IMR-90 (cell line): ENCODE measurements around the gene NEGR1. TPM values are rescaled to one million over a fixed set of nuclear protein-coding genes. Genes with fewer than 3 reads are reported as not detected.

Experiments
- ATAC-seq: fragments of 200-7000 bp; cut with Tn5 transposase; 2 replicates; pipeline ENCODE4 v1.9.1; 2020; ENCODE audit warnings: low read depth, mild to moderate bottlenecking, moderate library complexity
- BruUV-seq: library from RNA; stranded (reverse); fragments of 400-500 nt; replicated peaks from 2 replicates; lab custom pipeline; 2021; lab: Mats Ljungman, UMichigan
- CTCF ChIA-PET: fragments of 300-600 bp; formaldehyde crosslinking; extraction: SDS; loops from one replicate; lab custom pipeline; 2021; ENCODE audit warnings: antibody characterized with exemption; lab: Yijun Ruan, JAX
- POLR2A ChIA-PET: fragments of 300-600 bp; sonication (Branson Sonifier 250); formaldehyde crosslinking; loops from one replicate; lab custom pipeline; 2022; ENCODE audit warnings: antibody characterized with exemption; ENCODE audit not compliant: unreplicated experiment; lab: Charles Lee
- DNase-seq: peaks from one replicate; pipeline ENCODE4 v3.0.0; 2013
- H2AFZ ChIP-seq: replicated peaks from 2 replicates; pipeline ENCODE3; 2013; ENCODE audit warnings: low read length, mild to moderate bottlenecking; ENCODE audit not compliant: poor library complexity
- H2AK5ac ChIP-seq: 2 replicates; pipeline ENCODE4 v1.6.1; 2013; ENCODE audit warnings: low read depth, low read length, inconsistent platforms
- H2AK9ac ChIP-seq: replicated peaks from 2 replicates; pipeline ENCODE3; 2013; ENCODE audit warnings: mild to moderate bottlenecking, low read depth, low read length, moderate library complexity; ENCODE audit not compliant: poor library complexity
- H2BK120ac ChIP-seq: 2 replicates; pipeline ENCODE4 v1.6.1; 2013; ENCODE audit warnings: low read depth, low read length, inconsistent platforms
- H2BK15ac ChIP-seq: 3 replicates; pipeline ENCODE4 v1.6.1; 2013; ENCODE audit warnings: low read depth, low read length, inconsistent platforms
- H2BK20ac ChIP-seq: 2 replicates; pipeline ENCODE4 v1.6.1; 2013; ENCODE audit warnings: low read depth, mild to moderate bottlenecking, inconsistent platforms, low read length, moderate library complexity
- H2BK5ac ChIP-seq: 2 replicates; pipeline ENCODE4 v1.6.1; 2013; ENCODE audit warnings: mild to moderate bottlenecking, low read depth, low read length, inconsistent platforms; ENCODE audit not compliant: poor library complexity, severe bottlenecking
- H3K14ac ChIP-seq: replicated peaks from 2 replicates; pipeline ENCODE4 v1.6.1; 2013; ENCODE audit warnings: low read depth, low read length, inconsistent platforms
- H3K18ac ChIP-seq: 2 replicates; pipeline ENCODE4 v1.6.1; 2013; ENCODE audit warnings: low read depth, low read length, control low read depth
- H3K23ac ChIP-seq: 2 replicates; pipeline ENCODE4 v1.6.1; 2013; ENCODE audit warnings: low read depth, low read length, inconsistent platforms
- H3K27ac ChIP-seq: 2 replicates; pipeline ENCODE4 v1.5.1; 2013; ENCODE audit warnings: mild to moderate bottlenecking, control low read depth, low read length; ENCODE audit not compliant: insufficient read depth
- H3K27me3 ChIP-seq: 2 replicates; pipeline ENCODE4 v1.6.1; 2013; ENCODE audit warnings: low read length; ENCODE audit not compliant: control insufficient read depth, insufficient read depth
- H3K36me3 ChIP-seq: 2 replicates; pipeline ENCODE4 v1.6.1; 2013; ENCODE audit warnings: low read length, mixed read lengths; ENCODE audit not compliant: control insufficient read depth, insufficient read depth
- H3K4ac ChIP-seq: 2 replicates; pipeline ENCODE4 v1.6.1; 2013; ENCODE audit warnings: low read depth, low read length, inconsistent platforms
- H3K4me1 ChIP-seq: 2 replicates; pipeline ENCODE4 v1.6.1; 2013; ENCODE audit warnings: low read length, mixed read lengths; ENCODE audit not compliant: control insufficient read depth, insufficient read depth
- H3K4me2 ChIP-seq: 2 replicates; pipeline ENCODE4 v1.6.1; 2013; ENCODE audit warnings: low read depth, mild to moderate bottlenecking, control low read depth, low read length, moderate library complexity
- H3K4me3 ChIP-seq: 2 replicates; pipeline ENCODE4 v1.5.1; 2013; ENCODE audit warnings: low read depth, mild to moderate bottlenecking, control low read depth, low read length, moderate library complexity; ENCODE audit not compliant: insufficient read depth
- H3K56ac ChIP-seq: 2 replicates; pipeline ENCODE4 v1.6.1; 2013; ENCODE audit warnings: low read length, inconsistent platforms; ENCODE audit not compliant: insufficient read depth; ENCODE audit errors: extremely low read depth
- H3K79me1 ChIP-seq, 2 experiments: 2 replicates each; pipeline ENCODE4 v1.6.1; 2013; ENCODE audit warnings: low read length in 2 of 2, inconsistent platforms in 1 of 2, low read depth in 1 of 2
- H3K9ac ChIP-seq: 2 replicates; pipeline ENCODE4 v1.6.1; 2013; ENCODE audit warnings: low read depth, low read length, control low read depth
- H3K9me1 ChIP-seq: 2 replicates; pipeline ENCODE4 v1.6.1; 2013; ENCODE audit warnings: low read length, inconsistent platforms; ENCODE audit not compliant: insufficient read depth
- H3K9me3 ChIP-seq: 2 replicates; pipeline ENCODE4 v1.6.1; 2013; ENCODE audit warnings: low read length; ENCODE audit not compliant: control insufficient read depth, insufficient read depth
- H4K20me1 ChIP-seq: 2 replicates; pipeline ENCODE4 v1.6.1; 2013; ENCODE audit warnings: low read length, inconsistent platforms; ENCODE audit not compliant: insufficient read depth
- H4K5ac ChIP-seq: 2 replicates; pipeline ENCODE4 v1.6.1; 2013; ENCODE audit warnings: mild to moderate bottlenecking, low read depth, low read length, control low read depth
- H4K8ac ChIP-seq, 2 experiments: 2 replicates each; pipeline ENCODE4 v1.6.1; 2013; ENCODE audit warnings: low read depth in 2 of 2, low read length in 2 of 2, control low read depth in 1 of 2, inconsistent platforms in 1 of 2
- H4K91ac ChIP-seq: 2 replicates; pipeline ENCODE4 v1.6.1; 2013; ENCODE audit warnings: low read depth, low read length, inconsistent platforms; ENCODE audit not compliant: insufficient read depth
- CTCF ChIP-seq: conservative IDR thresholded peaks from 2 replicates; pipeline ENCODE4 v1.5.1; 2012; ENCODE audit warnings: mild to moderate bottlenecking, low read depth, low read length, improper control_type of control experiment
- ELK1 ChIP-seq: fragments of 150-350 bp; IDR thresholded peaks from 2 replicates; pipeline ENCODE4 v1.6.1; 2016; ENCODE audit warnings: low read depth, mild to moderate bottlenecking, low read length, moderate library complexity, borderline replicate concordance
- FOS ChIP-seq: fragments of 150-350 bp; IDR thresholded peaks from 2 replicates; pipeline ENCODE4 v1.6.1; 2016; ENCODE audit warnings: low read depth, low read length
- MAFK ChIP-seq: IDR thresholded peaks from 2 replicates; pipeline ENCODE4 v1.6.1; 2012; ENCODE audit warnings: low read depth, low read length, improper control_type of control experiment
- MXI1 ChIP-seq: IDR thresholded peaks from 2 replicates; pipeline ENCODE4 v1.6.1; 2012; ENCODE audit warnings: low read depth, mild to moderate bottlenecking, low read length, moderate library complexity, borderline replicate concordance
- RCOR1 ChIP-seq: IDR thresholded peaks from 2 replicates; pipeline ENCODE4 v1.6.1; 2012; ENCODE audit warnings: mild to moderate bottlenecking, low read length, improper control_type of control experiment; ENCODE audit not compliant: insufficient replicate concordance
- RFX5 ChIP-seq: IDR thresholded peaks from 2 replicates; pipeline ENCODE4 v1.8.0; 2012; ENCODE audit warnings: low read depth, mild to moderate bottlenecking, low read length, moderate library complexity
- WGBS, 2 experiments: methylation state at CpG; one replicate each; pipeline versions ENCODE4 v1.1.5 to v1.1.7; 2013; ENCODE audit warnings: missing lambda C conversion rate in 2 of 2; ENCODE audit not compliant: insufficient read length in 1 of 2; ENCODE audit errors: extremely low coverage in 2 of 2; 5-methylcytosine and 5-hydroxymethylcytosine counted together
- dilution Hi-C: fragments of 300-500 bp; cut with HindIII; formaldehyde crosslinking; loops from one replicate; pipeline ENCODE4 v1.14.3; 2018; ENCODE audit warnings: low sequenced_read_pairs; ENCODE audit not compliant: unreplicated experiment
- in situ Hi-C: fragments of 300-500 bp; cut with MboI; formaldehyde crosslinking; loops from 3 replicates; pipeline ENCODE4 v1.14.3; 2019; ENCODE audit warnings: low sequenced_read_pairs, inconsistent platforms, mixed read lengths
- intact Hi-C: fragments of 100-400 bp; cut with micrococcal nuclease; formaldehyde crosslinking; loops from 2 replicates; pipeline ENCODE4 v1.10.0; 2022
- polyA plus RNA-seq, 3 experiments: library from polyadenylated mRNA; depleted of rRNA; stranded (reverse); fragments of >200 nt; gene quantifications; 2 replicates each; pipeline ENCODE4 v1.2.3, GENCODE V29; 2012; ENCODE audit warnings: low replicate concordance in 1 of 3
- total RNA-seq: library from RNA; depleted of rRNA; stranded (reverse); fragments of >200 nt; gene quantifications from 2 replicates; pipeline ENCODE4 v1.2.3, GENCODE V29; 2012

The NEGR1 gene
- total and polyA plus RNA-seq, 2 of the 4 experiments (the other 2 are of a cell fraction) = 5.1 to 9.1 TPM

- no peak overlapping the region for H3K56ac ChIP-seq
- no peak overlapping the region for H3K27ac ChIP-seq
- in situ Hi-C loops (loop anchor here (25.0 kb wide), 1 partner anchor 1175 kb away; the partner anchor contains the start of gene ZRANB2), intact Hi-C loops (no loop called here), dilution Hi-C loops (no loop called here)
- no CpG with 5 or more reads among the region's 2 CpGs for WGBS, 2 experiments
- no peak overlapping the region for H2AFZ ChIP-seq
- no peak overlapping the region for H2AK9ac ChIP-seq
- no peak overlapping the region for H4K91ac ChIP-seq
- no peak overlapping the region for H4K8ac ChIP-seq
- no peak overlapping the region for H3K4me2 ChIP-seq
- H3K9me3 ChIP-seq = no peaks in the 10 kb centered on the region
- no peak for TF ChIP-seq ELK1
- TF ChIP-seq MAFK = peak; percentile 86
- no peak for TF ChIP-seq CTCF
- no peak for TF ChIP-seq RFX5
- no peak for TF ChIP-seq FOS
- TF ChIP-seq RCOR1 = no peak
- TF ChIP-seq MXI1 = no peak
- H2BK20ac ChIP-seq = no peak overlapping the region
- DNase-seq (no peak), ATAC-seq (no peak)
- H3K4ac ChIP-seq = no peak overlapping the region
- CTCF ChIA-PET = no interaction called here
- H3K9ac ChIP-seq = no peak overlapping the region
- H3K79me1 ChIP-seq = 0 out of 4 replicates have a peak, but pooled peaks cover 0 to 3% of the 10 kb centered on the region in 2 experiments
- no peaks in the 10 kb centered on the region for H3K27me3 ChIP-seq
- H4K5ac ChIP-seq = no peak overlapping the region
- H4K20me1 ChIP-seq = no peaks in the 10 kb centered on the region
- no peak overlapping the region for H2BK5ac ChIP-seq
- no peak overlapping the region for H2BK120ac ChIP-seq
- H3K9me1 ChIP-seq = no peaks in the 10 kb centered on the region
- no peak overlapping the region for H2AK5ac ChIP-seq
- no peak overlapping the region for H3K4me3 ChIP-seq
- H3K18ac ChIP-seq = no peak overlapping the region
- H3K23ac ChIP-seq = no peak overlapping the region
- BruUV-seq = no TSS peak
- POLR2A ChIA-PET = no interaction called here
- H3K36me3 ChIP-seq = no peaks in the 10 kb centered on the region
- no peak overlapping the region for H2BK15ac ChIP-seq
- H3K4me1 ChIP-seq = no peaks in the 10 kb centered on the region
- no peak overlapping the region for H3K14ac ChIP-seq
Observed at GRCh38 chr1:72262735-72263134, 19.6 kb downstream of the NEGR1 start.
